Osteoblast (primary cell): ENCODE data around the gene DTX1. TPM values are rescaled to one million over a fixed set of nuclear protein-coding genes. Genes with fewer than 3 reads are reported as not detected.

Source experiments
- DNase-seq: peaks from one replicate; pipeline ENCODE4 v3.0.0; 2011; ENCODE audit warnings: low spot score, mixed read lengths; ENCODE audit not compliant: insufficient read length; ENCODE audit errors: missing footprints
- H2AFZ ChIP-seq: 2 replicates; pipeline ENCODE4 v1.6.0; 2011; ENCODE audit warnings: mild to moderate bottlenecking, low read length
- H3K27ac ChIP-seq: 2 replicates; pipeline ENCODE4 v1.5.1; 2011; ENCODE audit warnings: mild to moderate bottlenecking, low read depth, low read length, moderate library complexity
- H3K27me3 ChIP-seq: 2 replicates; pipeline ENCODE4 v1.6.0; 2012; ENCODE audit warnings: mild to moderate bottlenecking, control low read depth, inconsistent platforms, low read length, moderate library complexity; ENCODE audit not compliant: insufficient read depth
- H3K36me3 ChIP-seq: 2 replicates; pipeline ENCODE4 v1.5.1; 2011; ENCODE audit warnings: mild to moderate bottlenecking, low read length, control low read depth, moderate library complexity; ENCODE audit not compliant: insufficient read depth
- H3K4me1 ChIP-seq: 2 replicates; pipeline ENCODE4 v1.5.1; 2011; ENCODE audit warnings: mild to moderate bottlenecking, low read length, control low read depth, moderate library complexity; ENCODE audit not compliant: insufficient read depth
- H3K4me2 ChIP-seq: 2 replicates; pipeline ENCODE4 v1.6.0; 2011; ENCODE audit warnings: mild to moderate bottlenecking, low read length; ENCODE audit not compliant: insufficient read depth
- H3K4me3 ChIP-seq: fragments of 200-600 bp; sonication (generic); 3 replicates; pipeline ENCODE4 v1.5.1; 2012; ENCODE audit warnings: mild to moderate bottlenecking, low read length, inconsistent platforms; ENCODE audit not compliant: insufficient read depth
- H3K79me2 ChIP-seq: 2 replicates; pipeline ENCODE4 v1.6.0; 2012; ENCODE audit warnings: mild to moderate bottlenecking, low read length, control low read depth, inconsistent platforms; ENCODE audit not compliant: insufficient read depth
- H3K9me3 ChIP-seq: 2 replicates; pipeline ENCODE4 v1.5.1; 2011; ENCODE audit warnings: low read depth, low read length, control low read depth
- H4K20me1 ChIP-seq: 2 replicates; pipeline ENCODE4 v1.6.0; 2012; ENCODE audit warnings: mild to moderate bottlenecking, low read length, control low read depth; ENCODE audit not compliant: insufficient read depth
- CTCF ChIP-seq: IDR thresholded peaks from 2 replicates; pipeline ENCODE4 v1.5.1; 2011; ENCODE audit warnings: mild to moderate bottlenecking, low read depth, low read length, moderate library complexity; ENCODE audit errors: extremely low read depth
- total RNA-seq: library from RNA; depleted of rRNA; stranded (reverse); fragments of >200 nt; gene quantifications from 2 replicates; pipeline ENCODE4 v1.2.3, GENCODE V29; 2012

DTX1 gene
- total RNA-seq, 1 donor: under 0.01 TPM

- Histone ChIP-seq H4K20me1 (no peaks in the 10 kb centered on the region), H2AFZ (no peak overlapping the region), H3K79me2 (no peaks in the 10 kb centered on the region), H3K4me1 (no peaks in the 10 kb centered on the region), H3K4me3 (no peak overlapping the region), H3K9me3 (no peaks in the 10 kb centered on the region), H3K36me3 (no peaks in the 10 kb centered on the region), H3K4me2 (no peak overlapping the region), H3K27me3 (peaks cover 4% of the 10 kb centered on the region), H3K27ac (no peak overlapping the region)
- TF ChIP-seq CTCF: no peak
- DNase-seq: peak; percentile 78
These were observed 6.2 kb downstream of the DTX1 start for GRCh38 chr12:113062502-113063395.

GRCh38 chr12:113063396-113064350 lies 7.1 kb downstream of the DTX1 start:
- Histone ChIP-seq H2AFZ (no peak overlapping the region), H3K27me3 (no peaks in the 10 kb centered on the region), H3K27ac (no peak overlapping the region), H3K4me2 (no peak overlapping the region), H3K9me3 (no peaks in the 10 kb centered on the region), H3K79me2 (no peaks in the 10 kb centered on the region), H4K20me1 (no peaks in the 10 kb centered on the region), H3K36me3 (no peaks in the 10 kb centered on the region), H3K4me1 (no peaks in the 10 kb centered on the region), H3K4me3 (no peak overlapping the region)
- TF ChIP-seq CTCF: no peak
- peak; percentile 61 for DNase-seq

GRCh38 chr12:113064395-113065125 lies 8.0 kb downstream of the DTX1 start:
- Histone ChIP-seq H3K4me3 (no peak overlapping the region), H3K27ac (no peak overlapping the region), H3K79me2 (no peaks in the 10 kb centered on the region), H3K27me3 (no peaks in the 10 kb centered on the region), H2AFZ (no peak overlapping the region), H3K4me1 (no peaks in the 10 kb centered on the region), H4K20me1 (no peaks in the 10 kb centered on the region), H3K9me3 (no peaks in the 10 kb centered on the region), H3K4me2 (no peak overlapping the region), H3K36me3 (no peaks in the 10 kb centered on the region)
- DNase-seq: no peak
- TF ChIP-seq CTCF: no peak
